Fibroblast of pulmonary artery (primary cell): Measurements from ENCODE around the gene DLGAP1.

ENCODE experiments used
- DNase-seq: peaks from one replicate; pipeline ENCODE4 v3.0.0-alpha.2; 2010; ENCODE audit warnings: low read depth
- H3K4me3 ChIP-seq: replicated peaks from 2 replicates; pipeline ENCODE4 v1.5.1; 2011; ENCODE audit warnings: low read depth, mild to moderate bottlenecking, control low read depth, low read length, moderate library complexity
- CTCF ChIP-seq: IDR thresholded peaks from 2 replicates; pipeline ENCODE4 v1.5.1; 2011; ENCODE audit warnings: mild to moderate bottlenecking, control low read depth, low read length, inconsistent platforms; ENCODE audit errors: missing control alignments

DLGAP1 gene

GRCh38 chr18:3552305-3552704, 902.8 kb downstream of the DLGAP1 start:
- no peak overlapping the region for H3K4me3 ChIP-seq
- TF ChIP-seq CTCF = no peak
- DNase-seq = no peak

- H3K4me3 ChIP-seq = no peak overlapping the region
- no peak for TF ChIP-seq CTCF
- DNase-seq = no peak
Measured at GRCh38 chr18:3547891-3548615, 907.1 kb downstream of the DLGAP1 start.

- DNase-seq = no peak
- no peak for TF ChIP-seq CTCF
- no peak overlapping the region for H3K4me3 ChIP-seq
Measured at GRCh38 chr18:3546106-3546505, 909.0 kb downstream of the DLGAP1 start.

GRCh38 chr18:3544537-3544936, 910.6 kb downstream of the DLGAP1 start:
- DNase-seq = no peak
- TF ChIP-seq CTCF = no peak
- H3K4me3 ChIP-seq = no peak overlapping the region

GRCh38 chr18:3541549-3542386, 913.3 kb downstream of the DLGAP1 start:
- no peak for DNase-seq
- no peak for TF ChIP-seq CTCF
- no peak overlapping the region for H3K4me3 ChIP-seq

GRCh38 chr18:3540805-3541548, 914.1 kb downstream of the DLGAP1 start:
- no peak for DNase-seq
- no peak overlapping the region for H3K4me3 ChIP-seq
- TF ChIP-seq CTCF = no peak
